Dermis blood vessel endothelial cell (primary cell): ENCODE measurements around the gene MTF1. TPM values are rescaled to one million over a fixed set of nuclear protein-coding genes. Genes with fewer than 3 reads are reported as not detected.
"Not testable (repeated sequence)": the region's sequence is repeated elsewhere in the genome, so short reads cannot be mapped to it uniquely, and the experiment has no call there.

Experiments used
- DNase-seq: peaks from one replicate; pipeline ENCODE4 v3.0.0; 2010
- total RNA-seq: library from RNA; depleted of rRNA; stranded (reverse); fragments of >200 nt; gene quantifications from 2 replicates; pipeline ENCODE4 v1.2.3, GENCODE V29; 2014

Gene MTF1
- 2.4 and 4.4 TPM in 2 replicates for total RNA-seq

GRCh38 chr1:37859507-37860345 lies at the start of gene MTF1:
Gene MTF1, minus strand, starts transcription at chr1:37859592. Its CDS starts 1,934 bp downstream, at chr1:37857658.
- peak; percentile 98 for DNase-seq

DNA sequence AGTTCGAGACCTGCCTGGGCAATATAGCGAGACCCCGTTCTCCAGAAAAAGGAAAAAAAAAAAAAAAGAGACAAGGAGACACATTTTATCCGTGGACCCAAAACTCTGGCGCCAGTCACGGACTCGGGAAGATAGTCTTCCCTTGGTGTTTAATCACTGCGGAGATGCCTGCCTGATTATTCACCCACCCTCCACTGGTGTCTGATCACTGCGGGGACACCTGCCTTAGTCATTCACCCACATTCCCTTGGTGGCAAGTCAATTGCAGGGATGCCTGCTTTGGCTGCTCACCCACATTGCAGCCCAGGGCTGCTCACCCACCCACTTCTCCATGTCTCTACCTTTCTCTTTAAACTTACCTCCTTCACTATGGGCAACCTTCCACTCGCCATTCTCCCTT lies 49.1 kb upstream of the MTF1 start:
- not testable (repeated sequence) for DNase-seq

DNA sequence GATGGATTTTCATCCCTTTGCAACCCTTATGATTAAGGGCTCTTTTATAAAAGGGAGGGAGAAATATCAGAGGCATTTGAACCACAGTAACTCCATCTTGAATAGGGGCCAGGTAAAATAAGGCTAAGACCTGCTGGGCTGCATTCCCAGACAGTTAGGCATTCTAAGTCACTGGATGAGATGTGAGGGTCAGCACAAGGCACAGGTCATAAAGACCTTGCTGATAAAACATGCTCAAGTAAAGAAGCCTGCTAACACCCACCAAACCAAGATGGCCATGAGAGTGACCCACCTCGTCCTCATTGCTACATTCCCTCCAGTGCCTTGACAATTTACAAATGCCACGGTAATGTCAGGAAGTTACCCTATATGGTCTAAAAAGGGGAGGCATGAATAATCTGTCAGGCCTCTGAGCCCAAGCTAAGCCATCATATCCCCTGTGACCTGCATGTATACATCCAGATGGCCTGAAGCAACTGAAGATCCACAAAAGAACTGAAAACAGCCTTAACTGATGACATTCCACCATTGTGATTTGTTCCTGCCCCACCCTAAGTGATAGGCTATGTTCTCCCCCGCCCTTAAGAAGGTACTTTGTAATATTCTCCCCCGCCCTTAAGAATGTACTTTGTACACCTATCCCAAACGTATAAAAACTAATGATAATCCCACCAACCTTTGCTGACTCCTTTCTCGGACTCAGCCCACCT lies 48.2 kb upstream of the MTF1 start:
- DNase-seq = not testable (repeated sequence)

DNA sequence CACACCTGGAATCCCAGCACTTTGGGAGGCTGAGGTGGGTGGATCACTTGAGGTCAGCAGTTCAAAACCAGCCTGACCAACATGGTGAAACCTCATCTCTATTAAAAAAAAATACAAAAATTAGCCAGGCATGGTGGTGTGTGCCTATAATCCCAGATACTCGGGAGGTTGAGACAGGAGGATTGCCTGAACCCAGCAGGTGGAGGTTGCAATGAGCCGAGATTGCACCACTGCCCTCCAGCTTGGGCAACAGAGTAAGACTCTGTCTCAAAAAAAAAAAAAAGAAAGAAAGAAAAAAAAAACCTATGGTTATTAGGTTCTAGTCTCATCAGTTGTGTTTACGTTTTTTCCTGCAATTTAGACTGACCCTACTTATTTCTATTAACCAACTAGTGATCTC lies 47.2 kb upstream of the MTF1 start:
- not testable (repeated sequence) for DNase-seq

DNA sequence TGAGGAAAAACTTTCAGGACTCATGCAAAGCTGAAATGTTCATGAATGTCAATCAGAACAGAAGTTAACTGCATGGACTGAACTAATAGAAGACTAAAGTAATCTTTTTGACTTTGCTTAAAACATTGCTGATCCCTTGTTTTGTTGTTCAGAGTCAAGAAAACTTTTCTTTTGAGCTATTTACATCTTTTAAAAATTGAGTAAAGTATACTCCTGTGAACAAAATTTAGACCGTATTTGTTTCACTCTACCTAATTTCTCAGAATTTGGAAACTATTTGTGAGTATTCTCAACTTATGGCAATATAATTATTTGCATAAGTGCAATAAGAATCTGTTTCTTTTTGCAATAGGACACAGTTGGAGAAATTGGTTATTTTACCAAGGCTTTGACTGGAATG lies 46.3 kb upstream of the MTF1 start:
- no peak for DNase-seq

DNA sequence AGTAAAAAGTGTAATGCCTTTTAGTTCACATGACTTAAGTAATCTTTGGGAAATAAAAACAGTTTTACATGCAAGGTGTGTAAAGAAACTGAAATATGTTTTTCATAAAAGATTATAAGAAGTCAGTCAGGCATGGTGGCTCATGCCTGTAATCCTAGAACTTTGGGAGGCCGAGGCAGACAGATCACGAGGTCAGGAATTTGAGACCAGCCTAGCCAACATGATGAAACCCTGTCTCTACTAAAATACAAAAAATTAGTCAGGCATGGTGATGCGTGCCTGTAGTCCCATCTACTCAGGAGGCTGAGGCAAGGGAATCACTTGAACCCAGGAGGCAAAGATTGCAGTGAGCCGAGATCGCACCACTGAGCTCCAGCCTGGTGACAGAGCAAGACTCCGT lies 44.5 kb upstream of the MTF1 start:
- DNase-seq = not testable (repeated sequence)

- no peak for DNase-seq
These were observed 43.6 kb upstream of the MTF1 start for GRCh38 chr1:37902983-37903382.

DNA sequence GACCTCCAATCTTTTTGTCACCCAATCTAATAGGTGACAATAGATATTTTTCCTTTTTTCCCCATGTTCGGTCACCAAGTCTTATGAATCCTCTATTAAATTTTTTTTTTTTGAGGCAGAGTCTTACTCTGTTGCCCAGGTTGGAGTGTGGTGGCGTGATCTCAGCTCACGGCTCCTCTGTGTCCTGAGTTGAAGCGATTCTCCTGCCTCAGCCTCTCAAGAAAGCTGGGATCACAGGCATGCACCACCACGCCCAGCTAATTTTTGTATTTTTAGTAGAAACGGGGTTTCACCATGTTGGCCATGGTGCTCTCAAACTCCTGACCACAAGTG lies 42.5 kb upstream of the MTF1 start:
- no peak for DNase-seq

DNA sequence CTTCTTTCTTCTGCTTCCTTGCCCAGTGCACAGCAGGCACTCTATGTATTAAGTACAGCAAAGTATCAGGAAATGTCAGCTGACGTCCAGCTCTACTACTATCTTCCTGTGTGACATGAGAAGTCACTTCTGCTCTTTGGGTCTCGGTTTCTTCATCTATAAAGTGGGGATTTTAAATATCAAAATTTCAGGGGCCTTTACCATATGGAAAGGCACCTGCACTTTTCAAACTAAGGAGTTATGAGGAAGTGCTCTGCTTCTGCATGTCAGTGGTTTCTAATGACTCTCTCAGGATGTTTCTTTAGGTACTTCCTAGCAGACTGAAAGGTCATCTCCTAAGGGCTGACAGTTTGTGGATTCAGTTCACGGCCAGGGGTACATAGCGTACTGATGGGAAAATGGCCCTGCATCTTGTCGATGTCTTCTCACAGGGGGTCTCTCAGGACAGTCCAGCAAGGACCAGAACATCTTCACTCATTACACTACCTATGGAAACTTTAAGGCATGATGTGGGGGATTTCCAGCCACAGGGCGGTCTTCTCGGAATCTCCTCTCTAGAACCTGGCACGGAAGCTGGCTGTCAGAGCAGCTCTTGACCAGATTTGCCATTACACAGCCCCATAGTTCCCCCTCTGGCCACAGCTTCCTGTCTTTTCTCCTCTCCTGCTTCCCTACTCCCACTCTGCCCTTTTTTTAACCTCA lies 42.0 kb upstream of the MTF1 start:
- DNase-seq = no peak

DNA sequence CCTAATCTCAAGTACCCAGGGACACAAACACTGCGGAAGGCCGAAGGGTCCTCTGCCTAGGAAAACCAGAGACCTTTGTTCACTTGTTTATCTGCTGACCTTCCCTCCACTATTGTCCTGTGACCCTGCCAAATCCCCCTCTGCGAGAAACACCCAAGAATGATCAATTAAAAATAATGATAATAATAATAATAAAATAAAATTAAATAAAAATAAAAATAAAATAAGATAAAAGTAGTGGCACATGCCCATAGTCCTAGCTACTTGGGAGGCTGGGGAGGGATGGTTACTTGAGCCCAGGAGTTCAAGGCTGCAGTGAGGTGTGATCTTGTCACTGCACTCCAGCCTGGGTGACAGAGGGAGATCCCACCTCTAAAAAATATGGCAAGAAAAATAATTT lies 38.2 kb upstream of the MTF1 start:
- DNase-seq = not testable (repeated sequence)

GRCh38 chr1:37893673-37894072 lies 34.3 kb upstream of the MTF1 start:
- DNase-seq = no peak

- no peak for DNase-seq
These were observed 33.0 kb upstream of the MTF1 start for GRCh38 chr1:37892151-37893047.

DNA sequence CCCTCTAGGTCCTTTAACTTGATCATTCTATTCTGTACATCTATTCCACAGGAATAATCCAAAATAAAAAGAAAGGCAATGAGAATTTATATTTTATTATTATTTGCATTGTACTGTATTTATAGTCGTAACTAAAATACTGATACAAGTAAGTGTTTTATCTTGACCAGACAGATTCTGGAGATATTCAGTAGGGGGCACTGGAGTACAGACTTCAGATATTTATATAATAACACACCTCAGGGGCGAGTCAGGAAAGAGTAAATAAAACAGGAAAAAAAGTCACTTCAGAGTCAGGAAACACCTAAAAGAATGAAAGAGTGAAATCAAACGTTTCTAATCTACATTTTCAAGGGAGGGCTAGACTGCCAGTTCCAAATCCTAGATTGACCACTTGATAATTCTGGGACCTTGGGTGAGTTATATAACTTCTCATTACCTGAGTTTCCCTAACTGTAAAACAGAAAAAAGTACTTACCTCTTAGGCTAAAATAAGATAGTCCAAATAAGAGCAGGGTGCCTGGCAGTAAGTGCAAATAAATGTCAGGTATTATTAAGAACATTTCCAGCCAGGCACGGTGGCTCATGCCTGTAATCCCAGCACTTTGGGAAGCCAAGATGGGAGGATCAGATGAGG lies 31.1 kb upstream of the MTF1 start:
- DNase-seq = peak; percentile 70

DNA sequence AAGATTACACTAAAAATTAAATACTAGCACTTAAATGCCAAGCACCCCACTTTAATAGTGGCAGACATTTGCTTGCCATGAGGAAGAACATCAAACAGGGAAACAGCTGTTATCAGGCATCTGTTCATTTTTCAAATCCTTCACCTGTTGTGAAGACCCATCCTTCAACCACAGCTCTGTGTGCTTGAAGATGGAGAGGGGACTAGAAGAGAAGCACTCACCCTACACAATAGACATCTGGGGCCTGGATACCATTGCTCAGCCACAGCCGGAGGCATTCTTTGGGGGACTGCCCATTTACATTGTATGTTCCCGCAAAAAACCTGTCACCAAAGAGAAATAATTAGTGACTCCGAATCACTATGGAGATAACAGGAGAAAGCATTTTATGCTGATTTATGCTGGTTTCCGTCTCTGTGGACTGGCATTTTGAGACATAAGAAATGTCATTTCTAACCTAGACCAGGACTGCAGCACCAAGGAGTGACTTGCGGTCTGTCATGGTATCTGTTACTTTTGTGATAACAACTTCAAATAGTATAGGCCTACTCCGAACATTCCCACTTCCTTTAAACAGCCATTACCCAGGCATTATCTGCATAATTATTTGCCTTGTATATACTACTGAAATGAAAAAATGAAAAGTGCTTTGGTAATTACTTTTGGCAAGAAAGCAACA lies 28.8 kb upstream of the MTF1 start:
- no peak for DNase-seq

DNA sequence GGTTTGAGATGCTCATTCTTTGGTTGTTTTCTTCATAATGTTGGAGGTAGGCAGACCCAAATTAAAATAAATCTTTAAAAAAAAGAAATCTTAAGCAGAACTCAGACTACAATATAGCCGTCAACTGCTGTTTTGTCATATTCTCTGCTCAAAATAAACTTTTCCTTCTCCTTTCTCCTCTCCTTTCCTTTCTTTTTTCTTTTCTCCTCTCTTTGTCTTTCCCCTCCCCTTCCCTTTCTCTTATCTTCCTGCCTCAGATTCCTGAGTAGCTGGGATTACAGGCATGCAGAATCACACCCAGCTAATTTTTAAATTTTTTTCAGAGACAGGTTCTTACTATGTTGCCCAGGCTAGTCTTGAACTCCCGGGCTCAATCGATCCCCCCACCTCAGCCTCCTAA lies 24.8 kb upstream of the MTF1 start:
- no peak for DNase-seq

DNA sequence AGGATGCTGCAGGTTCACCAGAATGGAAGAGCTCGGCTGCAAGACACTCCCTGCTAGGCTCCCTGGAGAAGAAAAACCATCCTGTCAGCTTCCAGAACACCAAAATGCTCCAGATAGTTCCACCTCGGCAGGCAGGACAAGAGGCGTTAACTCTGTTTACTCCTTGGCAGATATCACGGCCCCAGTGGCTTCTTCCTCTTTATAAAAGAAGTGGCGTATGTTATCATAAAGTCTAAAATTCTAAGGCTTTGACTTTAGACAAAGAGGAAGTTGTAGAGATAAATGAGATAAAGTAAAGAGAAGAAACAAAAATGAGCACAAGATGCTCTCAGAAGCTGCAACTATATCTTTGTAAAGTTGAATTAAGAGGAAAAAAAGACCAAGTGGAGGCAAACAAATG lies 24.3 kb upstream of the MTF1 start:
- no peak for DNase-seq

DNA sequence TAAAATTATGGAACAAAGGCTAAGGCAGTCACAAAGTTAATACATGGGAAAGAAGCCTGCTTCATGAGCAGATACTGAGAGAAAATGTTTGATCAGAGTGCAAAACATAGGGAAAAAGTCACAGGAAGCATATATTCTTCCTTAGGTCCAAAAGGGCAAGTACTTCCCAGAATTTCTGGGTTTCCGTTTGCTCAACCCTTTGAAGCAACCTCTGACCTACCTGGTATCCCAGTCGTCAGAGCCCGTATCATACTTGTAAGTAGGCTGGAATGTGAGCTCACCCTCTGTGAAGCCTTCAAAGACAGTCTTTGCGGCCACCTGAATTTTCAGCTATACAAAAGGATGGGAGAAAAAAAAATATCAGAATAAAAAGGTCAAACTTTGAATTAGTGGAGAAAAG lies 20.5 kb upstream of the MTF1 start:
- DNase-seq = no peak

DNA sequence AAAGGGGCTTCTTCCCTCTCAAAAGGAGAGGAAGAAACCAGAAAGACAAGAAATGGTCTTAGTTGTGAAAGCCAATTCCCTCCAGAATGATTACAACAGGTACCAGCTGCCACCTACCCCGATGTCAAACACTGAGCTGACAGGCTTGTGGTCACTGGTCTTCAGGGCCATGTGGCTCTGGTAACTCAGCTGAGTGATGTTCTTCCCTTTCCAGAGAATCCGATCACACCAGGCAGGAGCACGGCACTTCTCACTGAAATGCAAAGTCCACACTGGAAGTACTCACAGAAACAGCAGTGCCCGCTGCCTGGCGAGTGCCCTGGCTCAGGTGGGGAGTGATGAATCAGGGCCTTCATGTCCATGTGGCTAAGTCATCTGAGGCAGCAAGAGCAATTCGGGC lies 18.7 kb upstream of the MTF1 start:
- no peak for DNase-seq

GRCh38 chr1:37875833-37876232 lies 16.4 kb upstream of the MTF1 start:
- DNase-seq = peak; percentile 59

GRCh38 chr1:37872692-37873091 lies 13.3 kb upstream of the MTF1 start:
- DNase-seq = no peak

GRCh38 chr1:37868466-37868865 lies 9.1 kb upstream of the MTF1 start:
- DNase-seq = no peak
